MM.1S (cell line): ENCODE data around the gene SLC35A1.

ENCODE experiments used
- DNase-seq: peaks from one replicate; pipeline ENCODE4 v3.0.0-alpha.2; 2015
- H2AFZ ChIP-seq: fragments of 300-600 bp; sonication (generic); 2 replicates; pipeline ENCODE4 v1.6.0; 2016; ENCODE audit warnings: antibody characterized with exemption, low read length
- H3F3A ChIP-seq: fragments of 300-600 bp; sonication (generic); 2 replicates; pipeline ENCODE4 v1.6.1; 2016; ENCODE audit warnings: mild to moderate bottlenecking, antibody characterized with exemption, low read length, moderate library complexity, mixed read lengths; ENCODE audit not compliant: insufficient read depth
- H3K27ac ChIP-seq: fragments of 300-600 bp; sonication (generic); 2 replicates; pipeline ENCODE4 v1.5.1; 2016; ENCODE audit warnings: mild to moderate bottlenecking, low read length
- H3K27me3 ChIP-seq: fragments of 300-600 bp; sonication (generic); replicated peaks from 2 replicates; pipeline ENCODE4 v1.6.0; 2016; ENCODE audit warnings: low read length; ENCODE audit not compliant: insufficient read depth
- H3K36me3 ChIP-seq: fragments of 300-600 bp; sonication (generic); replicated peaks from 2 replicates; pipeline ENCODE4 v1.6.1; 2016; ENCODE audit warnings: mild to moderate bottlenecking, low read length, mixed read lengths; ENCODE audit not compliant: insufficient read depth
- H3K4me1 ChIP-seq: fragments of 300-600 bp; sonication (generic); 2 replicates; pipeline ENCODE4 v1.6.1; 2016; ENCODE audit warnings: low read length, mixed read lengths
- H3K4me2 ChIP-seq: fragments of 300-600 bp; sonication (generic); 2 replicates; pipeline ENCODE4 v1.6.0; 2016; ENCODE audit warnings: low read depth, low read length
- H3K4me3 ChIP-seq: fragments of 300-600 bp; sonication (generic); 2 replicates; pipeline ENCODE4 v1.5.1; 2016; ENCODE audit warnings: low read length, mixed read lengths
- H3K79me2 ChIP-seq: fragments of 300-600 bp; sonication (generic); 2 replicates; pipeline ENCODE4 v1.6.1; 2016; ENCODE audit warnings: mixed run types, low read length, mixed read lengths
- H3K9ac ChIP-seq: fragments of 300-600 bp; sonication (generic); 2 replicates; pipeline ENCODE4 v1.6.1; 2016; ENCODE audit warnings: low read length, mixed read lengths
- H3K9me2 ChIP-seq: fragments of 300-600 bp; sonication (generic); replicated peaks from 2 replicates; pipeline ENCODE4 v1.6.1; 2016; ENCODE audit warnings: mild to moderate bottlenecking, low read length, mixed read lengths; ENCODE audit not compliant: insufficient read depth
- H3K9me3 ChIP-seq: fragments of 300-600 bp; sonication (generic); replicated peaks from 2 replicates; pipeline ENCODE4 v1.6.1; 2016; ENCODE audit warnings: mild to moderate bottlenecking, low read length, mixed read lengths; ENCODE audit not compliant: insufficient read depth
- H4K20me1 ChIP-seq: fragments of 300-600 bp; sonication (generic); 2 replicates; pipeline ENCODE4 v1.6.1; 2016; ENCODE audit warnings: mild to moderate bottlenecking, low read length, moderate library complexity, mixed read lengths; ENCODE audit not compliant: insufficient read depth
- EZH2 ChIP-seq: fragments of 300-600 bp; sonication (generic); optimal IDR thresholded peaks from 2 replicates; pipeline ENCODE3; 2017; ENCODE audit warnings: low read depth, mild to moderate bottlenecking, antibody characterized with exemption, low read length, mixed read lengths
- EZH2phosphoT487 ChIP-seq: fragments of 300-600 bp; sonication (generic); IDR thresholded peaks from 2 replicates; pipeline ENCODE4 v1.6.1; 2018; ENCODE audit warnings: antibody characterized with exemption, low read length
- TF ChIP-seq, protein P1 (sequence below): fragments of 300-600 bp; sonication (generic); IDR thresholded peaks from 2 replicates; pipeline ENCODE4 v1.5.1; 2016; ENCODE audit warnings: antibody characterized with exemption, low read length, mixed read lengths

SLC35A1 gene

DNA sequence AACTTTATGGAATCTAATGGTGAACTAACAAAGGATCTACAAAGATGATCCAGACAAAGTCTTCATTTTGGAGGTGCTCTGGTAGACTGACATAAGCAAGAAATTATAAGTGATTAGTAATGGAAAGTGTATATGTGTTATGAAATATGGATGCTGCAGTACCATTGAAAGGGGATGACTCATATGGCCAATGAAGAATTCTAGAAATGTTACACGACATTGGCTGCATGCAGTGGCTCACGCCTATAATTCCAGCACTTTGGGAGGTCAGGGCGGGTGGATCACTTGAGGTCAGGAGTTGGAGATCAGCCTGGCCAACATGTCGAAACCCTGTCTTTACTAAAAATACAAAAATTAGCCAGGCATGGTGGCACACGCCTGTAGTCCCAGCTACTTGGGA lies 41.5 kb upstream of the SLC35A1 start:
- Histone ChIP-seq H3K79me2 (no peaks in the 10 kb centered on the region), H3K9me3 (no peaks in the 10 kb centered on the region), H3K9ac (no peak overlapping the region), H3K27ac (no peak overlapping the region), H3K4me1 (no peaks in the 10 kb centered on the region), H3F3A (no peaks in the 10 kb centered on the region), H3K36me3 (no peaks in the 10 kb centered on the region), H3K4me3 (no peak overlapping the region), H4K20me1 (no peaks in the 10 kb centered on the region), H3K27me3 (no peaks in the 10 kb centered on the region), H3K4me2 (no peak overlapping the region), H3K9me2 (no peaks in the 10 kb centered on the region), H2AFZ (no peak overlapping the region)
- DNase-seq: no peak
- TF ChIP-seq EZH2: no peak
- TF ChIP-seq, protein P1, sequence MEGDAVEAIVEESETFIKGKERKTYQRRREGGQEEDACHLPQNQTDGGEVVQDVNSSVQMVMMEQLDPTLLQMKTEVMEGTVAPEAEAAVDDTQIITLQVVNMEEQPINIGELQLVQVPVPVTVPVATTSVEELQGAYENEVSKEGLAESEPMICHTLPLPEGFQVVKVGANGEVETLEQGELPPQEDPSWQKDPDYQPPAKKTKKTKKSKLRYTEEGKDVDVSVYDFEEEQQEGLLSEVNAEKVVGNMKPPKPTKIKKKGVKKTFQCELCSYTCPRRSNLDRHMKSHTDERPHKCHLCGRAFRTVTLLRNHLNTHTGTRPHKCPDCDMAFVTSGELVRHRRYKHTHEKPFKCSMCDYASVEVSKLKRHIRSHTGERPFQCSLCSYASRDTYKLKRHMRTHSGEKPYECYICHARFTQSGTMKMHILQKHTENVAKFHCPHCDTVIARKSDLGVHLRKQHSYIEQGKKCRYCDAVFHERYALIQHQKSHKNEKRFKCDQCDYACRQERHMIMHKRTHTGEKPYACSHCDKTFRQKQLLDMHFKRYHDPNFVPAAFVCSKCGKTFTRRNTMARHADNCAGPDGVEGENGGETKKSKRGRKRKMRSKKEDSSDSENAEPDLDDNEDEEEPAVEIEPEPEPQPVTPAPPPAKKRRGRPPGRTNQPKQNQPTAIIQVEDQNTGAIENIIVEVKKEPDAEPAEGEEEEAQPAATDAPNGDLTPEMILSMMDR: no peak
- TF ChIP-seq EZH2phosphoT487: no peak

DNA sequence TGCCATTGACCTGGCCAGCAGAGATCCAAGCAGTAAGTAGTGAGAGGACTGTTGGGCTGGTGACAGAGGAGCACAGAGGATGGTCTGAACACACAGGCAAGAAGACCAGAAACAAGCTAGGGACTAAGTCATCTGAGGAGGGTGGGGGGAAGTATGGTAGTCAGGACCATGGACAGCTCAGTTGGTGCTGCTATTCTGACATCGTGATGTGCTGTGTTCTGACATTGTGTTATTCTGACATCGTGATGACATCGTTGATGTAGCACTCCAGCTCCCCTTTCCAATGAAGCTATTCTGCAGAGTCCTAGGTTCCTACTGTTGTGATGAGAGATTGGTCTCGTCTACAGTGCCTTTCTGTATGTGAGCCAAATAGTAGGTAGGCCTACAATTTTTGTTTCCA lies 36.3 kb upstream of the SLC35A1 start:
- H3K36me3 ChIP-seq: no peaks in the 10 kb centered on the region
- no peak overlapping the region for H3K9ac ChIP-seq
- no peaks in the 10 kb centered on the region for H3K9me3 ChIP-seq
- H3K4me3 ChIP-seq: no peak overlapping the region
- H3F3A ChIP-seq: no peaks in the 10 kb centered on the region
- TF ChIP-seq, protein P1: no peak
- TF ChIP-seq EZH2phosphoT487: no peak
- no peak for TF ChIP-seq EZH2
- H3K27me3 ChIP-seq: no peaks in the 10 kb centered on the region
- no peaks in the 10 kb centered on the region for H4K20me1 ChIP-seq
- H3K4me1 ChIP-seq: no peaks in the 10 kb centered on the region
- no peak overlapping the region for H3K27ac ChIP-seq
- DNase-seq: peak; percentile 61
- no peaks in the 10 kb centered on the region for H3K79me2 ChIP-seq
- no peak overlapping the region for H2AFZ ChIP-seq
- H3K4me2 ChIP-seq: no peak overlapping the region
- H3K9me2 ChIP-seq: no peaks in the 10 kb centered on the region

DNA sequence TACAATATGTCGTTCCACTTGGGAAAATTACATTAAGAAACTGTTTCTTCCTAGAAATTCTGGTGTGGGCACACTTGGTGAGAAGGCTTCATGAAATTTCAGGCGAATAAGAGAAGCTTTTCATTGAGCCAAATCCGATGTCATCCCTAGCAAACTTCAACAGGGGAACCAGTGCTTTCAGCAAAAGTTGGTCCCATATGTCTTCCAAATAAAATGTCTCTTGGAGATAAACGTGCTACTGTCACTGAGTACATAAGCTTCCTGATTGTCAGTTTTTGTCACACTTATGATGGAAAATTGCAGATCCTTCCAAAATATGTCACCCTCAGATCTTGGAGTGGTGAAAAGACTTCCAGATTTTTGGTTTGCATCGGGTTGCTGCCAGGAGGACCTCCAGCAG lies 31.1 kb upstream of the SLC35A1 start:
- Histone ChIP-seq H3K4me2 (no peak overlapping the region), H3K79me2 (no peaks in the 10 kb centered on the region), H3F3A (no peaks in the 10 kb centered on the region), H3K9ac (no peak overlapping the region), H4K20me1 (no peaks in the 10 kb centered on the region), H2AFZ (no peak overlapping the region), H3K27me3 (no peaks in the 10 kb centered on the region), H3K4me1 (no peaks in the 10 kb centered on the region), H3K4me3 (no peak overlapping the region), H3K9me3 (no peaks in the 10 kb centered on the region), H3K27ac (no peak overlapping the region), H3K9me2 (no peaks in the 10 kb centered on the region), H3K36me3 (no peaks in the 10 kb centered on the region)
- TF ChIP-seq EZH2phosphoT487 (no peak), EZH2 (no peak)
- TF ChIP-seq, protein P1: no peak
- DNase-seq: no peak
